Astrocyte (in vitro differentiated cells and primary cell): ENCODE data around the gene S100PBP. TPM values are rescaled to one million over a fixed set of nuclear protein-coding genes. Genes with fewer than 3 reads are reported as not detected.

Experiments
- DNase-seq: peaks from one replicate; pipeline ENCODE4 v3.0.0-alpha.2; 2010; ENCODE audit warnings: low read depth
- FAIRE-seq: peaks from 2 replicates; lab custom pipeline; 2011; peaks lifted over from hg19 to GRCh38; lab: Jason Lieb, UNC
- H2AFZ ChIP-seq: 2 replicates; pipeline ENCODE4 v1.6.0; 2012; ENCODE audit warnings: low read depth, low read length, inconsistent platforms
- H3K27ac ChIP-seq: 2 replicates; pipeline ENCODE4 v1.5.1; 2011; ENCODE audit warnings: low read depth, low read length, inconsistent platforms
- H3K27me3 ChIP-seq: 2 replicates; pipeline ENCODE4 v1.6.0; 2011; ENCODE audit warnings: low read length, inconsistent platforms; ENCODE audit not compliant: insufficient read depth
- H3K36me3 ChIP-seq: 2 replicates; pipeline ENCODE4 v1.5.1; 2011; ENCODE audit warnings: low read length, inconsistent platforms; ENCODE audit not compliant: insufficient read depth
- H3K4me1 ChIP-seq: 2 replicates; pipeline ENCODE4 v1.5.1; 2011; ENCODE audit warnings: low read length, inconsistent platforms; ENCODE audit not compliant: insufficient read depth
- H3K4me2 ChIP-seq: 2 replicates; pipeline ENCODE4 v1.6.0; 2012; ENCODE audit warnings: low read length, inconsistent platforms
- H3K4me3 ChIP-seq: 2 replicates; pipeline ENCODE4 v1.5.1; 2011; ENCODE audit warnings: low read depth, mild to moderate bottlenecking, low read length, inconsistent platforms; ENCODE audit not compliant: insufficient read depth
- H3K79me2 ChIP-seq: 2 replicates; pipeline ENCODE4 v1.6.0; 2012; ENCODE audit warnings: mild to moderate bottlenecking, low read length, inconsistent platforms; ENCODE audit not compliant: insufficient read depth
- H3K9ac ChIP-seq: 2 replicates; pipeline ENCODE4 v1.6.0; 2012; ENCODE audit warnings: mild to moderate bottlenecking, low read length, inconsistent platforms
- H3K9me3 ChIP-seq: 2 replicates; pipeline ENCODE4 v1.5.1; 2012; ENCODE audit warnings: low read depth, mild to moderate bottlenecking, low read length, inconsistent platforms; ENCODE audit not compliant: insufficient read depth
- H4K20me1 ChIP-seq: 2 replicates; pipeline ENCODE4 v1.6.0; 2012; ENCODE audit warnings: low read length, inconsistent platforms; ENCODE audit not compliant: insufficient read depth
- H3K27ac Mint-ChIP-seq: one replicate; pipeline ENCODE4 v1.8.0; 2021; ENCODE audit warnings: mild to moderate bottlenecking, mixed read lengths; ENCODE audit not compliant: unreplicated experiment
- H3K27me3 Mint-ChIP-seq: one replicate; pipeline ENCODE4 v1.8.0; 2021; ENCODE audit warnings: low read depth, mixed read lengths; ENCODE audit not compliant: unreplicated experiment
- H3K36me3 Mint-ChIP-seq: one replicate; pipeline ENCODE4 v1.8.0; 2021; ENCODE audit warnings: low read depth, mixed read lengths; ENCODE audit not compliant: unreplicated experiment
- H3K4me1 Mint-ChIP-seq: one replicate; pipeline ENCODE4 v1.8.0; 2021; ENCODE audit warnings: low read depth, mixed read lengths; ENCODE audit not compliant: unreplicated experiment
- H3K4me3 Mint-ChIP-seq: one replicate; pipeline ENCODE4 v1.8.0; 2021; ENCODE audit warnings: mild to moderate bottlenecking, moderate library complexity, mixed read lengths; ENCODE audit not compliant: unreplicated experiment
- H3K9me3 Mint-ChIP-seq: one replicate; pipeline ENCODE4 v1.8.0; 2021; ENCODE audit warnings: mild to moderate bottlenecking, mixed read lengths; ENCODE audit not compliant: unreplicated experiment
- EZH2 ChIP-seq: IDR thresholded peaks from 2 replicates; pipeline ENCODE4 v1.6.1; 2012; ENCODE audit warnings: mild to moderate bottlenecking, low read length, inconsistent platforms; ENCODE audit not compliant: insufficient read depth
- total RNA-seq: library from RNA; stranded (reverse); gene quantifications from 2 replicates; pipeline ENCODE4 v1.2.1, GENCODE V29; 2021
- TF ChIP-seq, protein P1 (sequence below): IDR thresholded peaks from 2 replicates; pipeline ENCODE4 v1.5.1; 2011; ENCODE audit warnings: low read depth, mild to moderate bottlenecking, inconsistent platforms, low read length, moderate library complexity; ENCODE audit not compliant: insufficient read depth

The S100PBP gene
- total RNA-seq, 1 donor from 2014 or later: 40.3 TPM

DNA sequence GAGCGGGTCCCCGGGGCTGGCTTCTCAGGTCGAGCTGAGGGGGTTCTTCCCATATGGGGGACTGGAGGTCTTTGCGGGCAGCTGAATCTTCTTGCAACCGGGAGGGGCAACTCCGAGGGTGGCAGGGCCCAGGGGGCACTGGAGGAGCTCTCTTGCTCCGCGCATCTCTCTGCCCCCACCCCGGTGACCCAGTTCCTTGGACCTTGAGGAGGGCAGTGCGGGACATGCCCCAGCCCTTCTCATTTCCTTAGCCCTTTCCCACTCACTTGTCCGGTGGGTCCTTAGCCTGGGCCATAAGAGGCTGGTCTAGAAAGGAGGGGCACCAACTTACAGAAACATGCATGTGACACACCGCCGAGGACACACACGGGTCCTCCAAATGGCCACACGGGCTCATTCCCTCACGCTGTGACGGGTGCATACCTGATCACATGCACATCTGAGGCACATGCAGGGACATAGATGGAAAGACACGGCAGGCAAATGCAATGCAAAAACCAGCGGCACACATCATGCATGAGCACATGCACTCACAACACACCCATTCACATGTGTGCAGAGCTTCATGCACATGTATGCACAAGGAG is 69.5 kb downstream of the S100PBP start:
- H3K4me2 ChIP-seq: peak overlapping the region; percentile 55
- no peaks in the 10 kb centered on the region for H3K79me2 ChIP-seq
- no peak overlapping the region for H2AFZ ChIP-seq
- H3K4me3 ChIP-seq: no peak overlapping the region
- Mint-ChIP-seq H3K4me3 (no peak overlapping the region), H3K4me1 (peaks cover 2% of the 10 kb centered on the region), H3K36me3 (peaks cover 3% of the 10 kb centered on the region), H3K27me3 (peaks cover 63% of the 10 kb centered on the region), H3K27ac (no peak overlapping the region), H3K9me3 (peaks cover 5% of the 10 kb centered on the region)
- no peaks in the 10 kb centered on the region for H4K20me1 ChIP-seq
- FAIRE-seq (no peak), DNase-seq (no peak)
- no peaks in the 10 kb centered on the region for H3K9me3 ChIP-seq
- H3K27me3 ChIP-seq: peaks cover 33% of the 10 kb centered on the region
- H3K27ac ChIP-seq: no peak overlapping the region
- H3K36me3 ChIP-seq: no peaks in the 10 kb centered on the region
- no peak overlapping the region for H3K9ac ChIP-seq
- no peak for TF ChIP-seq EZH2
- TF ChIP-seq, protein P1, sequence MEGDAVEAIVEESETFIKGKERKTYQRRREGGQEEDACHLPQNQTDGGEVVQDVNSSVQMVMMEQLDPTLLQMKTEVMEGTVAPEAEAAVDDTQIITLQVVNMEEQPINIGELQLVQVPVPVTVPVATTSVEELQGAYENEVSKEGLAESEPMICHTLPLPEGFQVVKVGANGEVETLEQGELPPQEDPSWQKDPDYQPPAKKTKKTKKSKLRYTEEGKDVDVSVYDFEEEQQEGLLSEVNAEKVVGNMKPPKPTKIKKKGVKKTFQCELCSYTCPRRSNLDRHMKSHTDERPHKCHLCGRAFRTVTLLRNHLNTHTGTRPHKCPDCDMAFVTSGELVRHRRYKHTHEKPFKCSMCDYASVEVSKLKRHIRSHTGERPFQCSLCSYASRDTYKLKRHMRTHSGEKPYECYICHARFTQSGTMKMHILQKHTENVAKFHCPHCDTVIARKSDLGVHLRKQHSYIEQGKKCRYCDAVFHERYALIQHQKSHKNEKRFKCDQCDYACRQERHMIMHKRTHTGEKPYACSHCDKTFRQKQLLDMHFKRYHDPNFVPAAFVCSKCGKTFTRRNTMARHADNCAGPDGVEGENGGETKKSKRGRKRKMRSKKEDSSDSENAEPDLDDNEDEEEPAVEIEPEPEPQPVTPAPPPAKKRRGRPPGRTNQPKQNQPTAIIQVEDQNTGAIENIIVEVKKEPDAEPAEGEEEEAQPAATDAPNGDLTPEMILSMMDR: no peak
- no peaks in the 10 kb centered on the region for H3K4me1 ChIP-seq

DNA sequence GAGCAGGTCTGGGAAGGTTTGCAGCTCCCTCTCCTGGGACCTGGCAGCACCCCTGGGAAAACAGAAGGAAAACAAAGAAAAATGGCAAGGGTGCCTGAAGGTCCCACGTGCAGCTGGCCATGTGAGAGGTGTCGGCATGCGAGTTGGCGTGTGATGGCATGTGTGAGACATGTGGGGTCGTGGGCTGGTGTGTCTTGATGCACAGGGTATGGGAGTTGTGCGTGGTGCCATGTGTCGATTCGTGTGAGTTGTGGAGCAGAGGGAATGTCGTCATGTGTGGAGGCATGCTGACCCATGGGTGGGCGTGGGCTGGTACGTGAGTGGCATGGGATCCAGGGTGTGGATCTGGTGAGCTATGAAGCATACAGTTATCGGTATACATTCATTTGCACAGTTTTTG is 70.2 kb downstream of the S100PBP start:
- Histone ChIP-seq H3K4me3 (no peak overlapping the region), H3K27ac (no peak overlapping the region), H3K9me3 (no peaks in the 10 kb centered on the region), H3K4me1 (no peaks in the 10 kb centered on the region), H3K9ac (no peak overlapping the region), H4K20me1 (no peaks in the 10 kb centered on the region), H3K79me2 (no peaks in the 10 kb centered on the region), H3K27me3 (peaks cover 40% of the 10 kb centered on the region), H2AFZ (no peak overlapping the region), H3K36me3 (no peaks in the 10 kb centered on the region), H3K4me2 (no peak overlapping the region)
- no peak overlapping the region for H3K4me3 Mint-ChIP-seq
- peaks cover 70% of the 10 kb centered on the region for H3K27me3 Mint-ChIP-seq
- TF ChIP-seq EZH2: no peak
- TF ChIP-seq, protein P1: no peak
- no peak for FAIRE-seq
- no peak overlapping the region for H3K27ac Mint-ChIP-seq
- peaks cover 5% of the 10 kb centered on the region for H3K36me3 Mint-ChIP-seq
- H3K4me1 Mint-ChIP-seq: peaks cover 5% of the 10 kb centered on the region
- H3K9me3 Mint-ChIP-seq: peaks cover 5% of the 10 kb centered on the region
- DNase-seq: no peak

- Mint-ChIP-seq H3K27me3 (peaks cover 71% of the 10 kb centered on the region), H3K36me3 (peaks cover 5% of the 10 kb centered on the region), H3K27ac (no peak overlapping the region), H3K4me3 (no peak overlapping the region), H3K4me1 (peaks cover 6% of the 10 kb centered on the region), H3K9me3 (peaks cover 5% of the 10 kb centered on the region)
- H3K4me2 ChIP-seq: no peak overlapping the region
- no peak overlapping the region for H3K9ac ChIP-seq
- DNase-seq (no peak), FAIRE-seq (no peak)
- H3K36me3 ChIP-seq: no peaks in the 10 kb centered on the region
- H3K27me3 ChIP-seq: peaks cover 42% of the 10 kb centered on the region
- H3K79me2 ChIP-seq: no peaks in the 10 kb centered on the region
- H3K9me3 ChIP-seq: no peaks in the 10 kb centered on the region
- H3K4me1 ChIP-seq: no peaks in the 10 kb centered on the region
- H3K4me3 ChIP-seq: no peak overlapping the region
- no peak overlapping the region for H3K27ac ChIP-seq
- H2AFZ ChIP-seq: no peak overlapping the region
- TF ChIP-seq, protein P1: no peak
- no peak for TF ChIP-seq EZH2
- no peaks in the 10 kb centered on the region for H4K20me1 ChIP-seq
These were observed 70.7 kb downstream of the S100PBP start for GRCh38 chr1:32888134-32888533.
